Endothelial cell of hepatic sinusoid (primary cell): Measurements from ENCODE around the gene EFCAB13.
"Not testable (repeated sequence)": the region's sequence is repeated elsewhere in the genome, so short reads cannot be mapped to it uniquely, and the experiment has no call there.

ENCODE experiments used
- in situ Hi-C: cut with HindIII; loops from 2 replicates; pipeline ENCODE4 v1.10.0; 2017; ENCODE audit warnings: low sequenced_read_pairs

Gene EFCAB13

DNA sequence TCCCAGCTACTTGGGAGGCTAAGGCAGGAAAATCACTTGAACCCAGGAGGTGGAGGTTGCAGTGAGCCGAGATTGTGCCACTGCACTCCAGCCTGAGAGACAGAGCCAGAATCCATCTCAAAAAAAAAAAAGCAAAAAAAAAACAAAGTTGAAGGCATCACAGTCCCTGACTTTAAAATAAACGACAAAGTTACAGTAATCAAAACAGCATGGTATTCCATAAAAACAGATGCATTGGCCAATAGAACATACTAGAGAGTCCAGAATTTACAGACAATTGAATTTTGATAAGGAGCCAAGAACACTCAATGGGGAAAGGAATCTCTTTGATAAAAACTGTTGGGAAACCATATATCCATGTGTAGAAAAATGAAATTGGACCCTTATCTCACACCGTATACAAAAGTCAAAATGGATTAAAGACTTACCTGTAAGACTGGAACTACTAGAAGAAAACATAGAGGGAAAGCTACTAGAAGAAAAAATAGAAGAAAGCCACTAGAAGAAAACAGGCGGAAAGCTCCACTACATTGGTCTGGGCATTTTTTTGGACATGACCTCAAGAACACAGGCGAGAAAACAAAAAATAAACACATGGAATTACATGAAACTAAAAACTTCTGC, 2.8 kb upstream of the EFCAB13 start:
- in situ Hi-C loops: no loop called here

DNA sequence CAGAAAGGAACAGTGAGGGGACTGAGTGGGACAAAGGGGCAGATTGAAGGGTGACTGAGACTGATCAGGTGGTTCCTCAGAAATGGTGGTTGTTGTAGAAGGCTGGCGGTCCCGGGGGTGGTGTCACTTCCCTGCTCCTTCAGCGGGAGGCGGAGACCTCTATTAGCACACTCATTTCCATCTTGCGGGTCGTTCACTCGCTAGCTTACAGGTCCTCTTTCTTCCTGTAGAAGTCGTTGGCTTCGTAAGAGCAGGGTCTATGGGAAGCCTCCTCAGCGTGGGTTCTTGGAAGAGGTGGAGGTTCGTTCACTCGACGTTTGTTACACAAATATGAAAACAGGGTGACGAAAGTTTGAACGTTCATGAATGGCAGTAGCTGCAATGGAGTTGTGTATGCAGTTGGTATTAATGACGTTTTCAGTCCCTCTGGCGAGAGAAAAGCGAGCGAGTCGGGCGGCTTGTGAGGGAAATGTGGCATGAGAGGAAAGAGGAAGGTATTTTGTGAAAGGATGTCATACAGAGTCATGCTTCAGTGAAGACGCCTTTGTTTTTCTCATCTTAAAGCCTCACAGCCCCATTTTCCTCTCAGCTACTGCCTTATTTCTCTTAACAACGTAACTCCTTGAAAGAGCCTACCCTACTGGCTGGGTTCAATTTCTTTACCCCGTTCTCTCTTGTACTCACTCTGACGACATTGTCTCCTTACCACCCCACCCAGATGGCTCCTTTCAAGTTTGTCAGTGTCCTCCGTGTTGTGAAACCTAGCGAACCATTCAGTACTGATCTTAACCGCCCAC, 667 bp downstream of the EFCAB13 start:
- in situ Hi-C loops: no loop called here

DNA sequence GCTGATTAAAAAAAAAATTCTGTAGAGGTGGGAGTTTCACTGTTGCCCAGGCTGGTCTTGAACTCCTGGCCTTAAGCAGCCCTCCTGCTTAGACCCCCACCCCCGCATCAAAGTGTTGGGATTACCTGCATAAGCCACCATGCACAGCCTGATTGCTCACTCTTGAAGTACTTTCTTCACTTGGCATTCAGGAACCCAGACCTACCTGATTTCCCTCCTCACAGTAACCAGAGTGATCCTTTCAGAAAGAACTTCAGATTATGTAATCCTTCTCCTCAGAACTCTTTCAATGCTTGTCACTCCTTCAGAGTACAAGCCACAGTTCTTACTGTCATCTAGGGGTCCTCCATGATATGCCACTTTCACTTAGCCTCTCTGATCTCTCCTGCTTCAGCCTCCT, 1.4 kb downstream of the EFCAB13 start:
- in situ Hi-C loops: no loop called here

DNA sequence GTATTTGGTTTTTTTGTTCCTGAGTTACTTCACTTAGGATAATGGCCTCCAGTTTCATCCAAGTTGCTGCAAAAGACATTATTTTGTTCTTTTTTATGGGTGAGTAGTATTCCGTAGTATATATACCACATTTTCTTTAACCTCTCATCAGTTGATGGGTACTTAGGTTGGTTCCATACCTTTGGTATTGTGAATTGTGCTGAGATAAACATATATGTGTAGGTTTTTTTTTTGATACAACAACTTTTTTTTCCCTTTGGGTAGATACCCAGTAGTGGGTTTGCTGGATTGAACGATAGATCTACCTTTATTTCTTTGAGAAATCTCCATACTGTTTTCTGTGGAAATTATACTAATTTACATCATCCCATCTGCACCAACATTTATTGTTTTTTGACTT, 6.8 kb downstream of the EFCAB13 start:
- in situ Hi-C loops: no loop called here

DNA sequence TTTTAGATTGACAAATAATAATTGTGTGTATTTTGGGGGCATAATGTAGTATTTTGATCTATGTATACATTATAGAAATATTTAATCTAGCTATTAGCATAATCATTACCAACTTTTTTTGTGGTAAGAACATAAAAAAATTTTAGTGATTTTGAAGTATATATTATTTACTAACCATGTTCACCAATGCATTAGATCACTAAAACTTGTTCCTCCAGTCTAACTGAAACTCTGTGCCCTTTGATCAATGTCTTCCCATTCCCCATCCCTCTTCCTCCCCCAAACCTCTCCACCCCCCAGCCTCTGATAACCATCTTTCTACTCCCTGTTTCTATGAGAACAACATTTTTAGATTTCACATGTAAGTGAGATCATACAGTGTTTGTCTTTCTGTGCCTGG, 8.5 kb downstream of the EFCAB13 start:
- in situ Hi-C loops: no loop called here

DNA sequence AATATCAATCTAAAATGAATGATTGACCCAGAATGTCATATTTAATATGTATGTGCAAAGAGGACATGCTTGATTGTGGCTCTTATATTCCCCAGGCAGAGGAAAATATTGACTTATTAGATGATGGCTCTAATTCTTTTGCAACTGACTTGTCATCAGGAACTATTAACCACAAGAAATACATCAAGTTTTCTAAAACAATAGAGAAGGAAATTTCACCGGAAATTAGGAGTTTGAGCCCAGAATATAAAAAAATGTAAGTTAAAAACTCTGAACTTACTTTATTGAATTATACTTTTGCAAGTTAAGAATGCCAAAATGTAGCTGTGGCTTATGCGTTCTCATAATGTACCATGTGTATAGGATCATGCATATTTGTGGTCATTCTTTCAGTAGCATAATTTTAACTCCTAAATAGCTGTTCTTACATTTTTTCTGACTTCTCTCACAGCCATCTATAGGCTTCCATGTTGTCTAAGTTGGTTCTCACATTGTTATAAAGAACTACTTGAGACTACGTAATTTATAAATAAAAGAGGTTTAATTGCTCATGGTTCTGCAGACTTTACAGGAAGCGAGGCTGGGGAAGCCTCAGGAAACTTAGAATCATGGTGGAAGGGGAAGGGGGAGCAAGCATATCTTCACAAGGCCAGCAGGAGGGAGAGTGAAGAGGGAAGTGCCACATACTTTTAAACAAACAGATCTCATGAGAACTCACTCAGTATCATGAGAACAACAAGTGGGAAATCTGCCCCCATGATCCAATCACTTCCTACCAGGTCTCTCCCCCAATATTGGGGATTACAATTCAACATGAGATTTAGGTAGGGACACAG, 11.6 kb downstream of the EFCAB13 start:
- in situ Hi-C loops: no loop called here

DNA sequence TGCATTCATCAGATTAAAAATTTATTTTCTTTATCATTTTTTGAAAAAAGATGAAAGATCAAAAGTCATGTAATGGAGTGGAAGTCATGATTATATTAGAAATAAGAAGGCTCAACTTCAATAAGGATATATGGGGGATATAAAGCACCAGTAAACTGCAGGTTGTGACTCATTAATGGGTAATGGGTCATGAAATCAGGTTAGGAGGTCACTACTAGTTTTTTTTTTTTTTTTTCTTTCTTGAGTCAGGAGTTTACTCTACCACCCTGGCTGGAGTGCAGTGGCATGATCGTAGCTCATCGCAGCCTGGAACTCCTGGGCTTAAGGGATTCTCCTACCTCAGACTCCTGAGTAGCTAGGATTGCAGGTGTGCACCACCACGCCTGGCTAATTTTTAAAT, 14.3 kb downstream of the EFCAB13 start:
- in situ Hi-C loops: no loop called here

DNA sequence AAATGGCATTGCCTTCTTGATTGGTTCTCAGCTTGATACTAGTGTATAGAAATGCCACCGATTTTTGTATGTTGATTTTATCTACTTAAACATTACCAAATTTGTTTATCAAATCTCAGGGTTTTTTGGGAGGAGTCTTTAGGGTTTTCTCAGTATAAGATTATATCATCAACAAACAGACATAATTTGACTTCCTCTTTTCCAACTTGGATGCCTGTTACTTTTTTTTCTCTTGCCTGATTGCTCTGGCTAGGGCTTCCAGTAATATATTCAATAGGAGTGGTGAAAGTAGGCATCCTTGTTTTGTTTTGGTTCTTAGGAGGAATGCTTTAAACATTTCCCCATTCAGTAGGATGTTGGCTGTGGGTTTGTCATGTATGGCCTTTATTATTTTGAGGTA, 29.1 kb downstream of the EFCAB13 start:
- in situ Hi-C loops: no loop called here

DNA sequence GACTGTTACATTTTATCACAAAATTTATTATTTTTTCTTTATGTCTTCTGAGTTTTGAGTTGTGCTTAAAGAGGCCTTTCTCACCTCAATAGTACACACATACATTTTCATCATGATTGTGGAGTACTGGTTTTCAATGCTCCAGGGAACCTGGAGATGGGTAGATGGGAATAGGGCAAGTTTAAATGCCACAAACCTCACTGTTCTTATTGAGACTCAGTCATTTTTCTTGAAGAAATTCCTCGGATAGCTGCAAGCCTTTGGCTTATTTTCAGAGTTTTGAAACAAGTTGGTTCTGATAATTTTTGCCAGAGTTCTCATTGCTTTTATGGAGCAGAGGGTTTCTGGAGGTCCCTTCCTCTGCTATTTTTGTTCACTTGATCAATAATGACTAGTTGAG, 34.9 kb downstream of the EFCAB13 start:
- in situ Hi-C loops: no loop called here

DNA sequence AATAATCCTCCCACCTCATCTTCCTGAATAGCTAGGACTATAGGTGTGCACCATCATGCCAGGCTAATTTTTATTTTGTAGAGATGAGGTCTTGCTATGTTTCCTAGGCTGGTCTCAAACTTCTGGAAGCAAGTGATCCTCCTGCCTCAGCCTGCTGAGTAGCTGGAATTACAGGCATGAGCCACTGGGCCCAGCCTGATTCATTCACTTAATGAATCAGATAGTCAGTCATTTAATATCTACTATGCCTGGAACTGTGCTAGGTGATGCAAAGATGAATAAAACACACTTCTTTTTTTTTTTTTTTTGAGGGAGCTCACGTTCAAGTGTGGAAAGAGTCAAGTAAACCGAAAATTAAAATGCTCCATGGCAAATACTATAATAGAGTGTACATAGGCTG, 39.4 kb downstream of the EFCAB13 start:
- in situ Hi-C loops: no loop called here

DNA sequence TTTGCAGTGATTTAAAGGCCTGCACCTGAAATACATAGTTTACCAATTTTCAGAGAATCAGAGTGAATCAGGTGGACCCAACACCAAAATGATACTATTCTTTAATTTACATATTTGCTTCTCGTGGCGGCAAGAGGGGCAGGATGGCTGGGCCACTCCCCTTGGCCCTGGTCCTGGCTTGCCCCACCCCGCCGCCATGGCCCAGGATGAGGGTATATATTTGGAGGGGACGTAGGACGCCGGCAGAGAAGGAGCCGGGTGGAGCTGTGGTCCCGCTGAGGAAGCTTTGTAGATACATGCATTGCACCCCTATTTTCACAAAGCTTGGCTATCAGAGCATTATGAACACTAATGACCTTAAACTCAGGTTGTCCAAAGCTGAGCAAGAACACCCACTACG, 43.5 kb downstream of the EFCAB13 start:
- in situ Hi-C loops: no loop called here

DNA sequence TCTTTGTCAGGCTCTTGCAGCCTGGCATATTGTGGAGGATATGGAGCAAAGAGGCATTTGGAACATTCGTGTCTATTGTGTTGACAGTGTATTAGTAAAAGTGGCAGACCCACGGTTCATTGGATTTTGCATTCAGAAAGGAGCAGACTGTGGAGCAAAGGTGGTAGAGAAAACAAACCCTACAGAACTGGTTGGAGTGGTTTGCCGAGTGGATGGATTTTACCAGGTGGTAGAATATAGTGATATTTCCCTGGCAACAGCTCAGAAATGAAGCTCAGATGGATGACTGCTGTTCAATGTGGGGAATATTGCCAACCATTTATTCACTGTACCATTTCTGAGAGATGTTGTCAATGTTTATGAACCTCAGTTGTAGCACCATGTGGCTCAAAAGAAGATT, 44.5 kb downstream of the EFCAB13 start:
- in situ Hi-C loops: no loop called here

DNA sequence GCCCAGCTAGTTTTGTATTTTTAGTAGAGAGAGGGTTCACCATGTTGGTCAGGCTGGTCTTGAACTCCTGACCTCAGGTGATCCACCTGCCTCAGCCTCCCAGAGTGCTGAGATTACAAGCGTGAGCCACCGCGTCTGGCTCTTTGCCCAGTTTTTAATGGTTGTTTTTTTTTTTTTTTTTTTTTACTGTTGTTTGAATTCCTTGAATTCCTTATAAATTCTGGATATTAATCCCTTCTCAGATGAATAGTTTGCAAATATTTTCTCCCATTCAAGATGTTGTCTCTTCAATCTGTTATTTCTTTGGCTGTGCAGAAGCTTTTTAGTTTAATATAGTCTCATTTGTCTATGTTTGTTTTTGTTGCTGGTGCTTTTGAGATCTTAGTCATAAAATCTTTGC, 47.1 kb downstream of the EFCAB13 start:
- in situ Hi-C loops: not testable (repeated sequence)

DNA sequence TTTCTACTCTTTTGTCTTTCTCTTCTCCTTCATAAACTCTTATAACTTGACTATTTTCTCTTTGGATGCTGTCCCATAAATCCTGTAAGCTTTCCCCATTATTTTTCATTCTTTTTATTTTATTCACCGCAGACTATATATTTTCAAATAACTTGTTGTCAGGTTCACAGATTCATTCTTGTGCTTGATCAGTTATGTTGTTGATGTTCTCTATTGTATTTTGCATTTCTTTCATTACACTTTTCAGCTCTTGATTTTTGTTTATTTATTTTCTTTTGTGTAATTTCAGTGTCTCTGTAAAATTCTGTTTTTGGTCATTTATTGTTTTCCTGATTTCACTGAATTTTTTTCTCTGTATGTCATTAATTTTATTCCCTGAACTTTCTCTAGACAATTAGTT, 49.2 kb downstream of the EFCAB13 start:
- in situ Hi-C loops: no loop called here

DNA sequence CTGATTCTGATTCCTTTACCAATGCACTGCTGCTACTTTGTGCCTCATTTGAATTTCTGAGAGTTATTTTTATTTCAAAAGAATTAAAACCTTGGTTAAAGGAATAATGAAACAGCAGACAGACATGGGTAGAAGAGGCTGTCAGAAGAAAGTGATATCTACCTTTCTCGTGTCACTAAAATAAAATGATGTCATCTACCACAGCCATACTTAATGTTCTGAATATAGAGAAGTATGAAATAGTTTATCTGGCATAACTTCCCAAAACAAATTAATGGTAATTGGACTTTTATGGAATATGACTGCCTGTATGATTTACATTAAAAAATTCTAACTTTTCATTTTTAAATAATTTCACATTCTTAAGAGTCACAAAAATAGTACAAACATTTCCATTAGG, 52.5 kb downstream of the EFCAB13 start:
- in situ Hi-C loops: no loop called here

DNA sequence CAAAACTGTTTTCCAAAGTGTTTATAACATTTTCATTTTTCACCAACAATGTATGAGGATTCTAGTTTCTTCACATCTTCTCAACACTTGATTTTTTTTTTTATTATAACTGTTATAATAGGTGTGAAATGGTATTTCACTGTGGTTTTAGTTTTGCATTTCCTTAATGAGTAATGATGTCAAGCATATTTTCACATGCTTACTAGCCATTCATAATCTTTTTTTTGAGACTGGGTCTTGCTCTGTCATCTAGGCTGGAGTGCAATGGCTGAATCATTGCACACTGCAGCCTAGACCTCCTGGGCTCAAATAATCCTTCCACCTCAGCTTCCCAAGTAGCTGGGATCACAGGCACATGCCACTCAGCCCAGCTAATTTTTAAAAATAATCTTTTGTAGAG, 65.1 kb downstream of the EFCAB13 start:
- in situ Hi-C loops: no loop called here

DNA sequence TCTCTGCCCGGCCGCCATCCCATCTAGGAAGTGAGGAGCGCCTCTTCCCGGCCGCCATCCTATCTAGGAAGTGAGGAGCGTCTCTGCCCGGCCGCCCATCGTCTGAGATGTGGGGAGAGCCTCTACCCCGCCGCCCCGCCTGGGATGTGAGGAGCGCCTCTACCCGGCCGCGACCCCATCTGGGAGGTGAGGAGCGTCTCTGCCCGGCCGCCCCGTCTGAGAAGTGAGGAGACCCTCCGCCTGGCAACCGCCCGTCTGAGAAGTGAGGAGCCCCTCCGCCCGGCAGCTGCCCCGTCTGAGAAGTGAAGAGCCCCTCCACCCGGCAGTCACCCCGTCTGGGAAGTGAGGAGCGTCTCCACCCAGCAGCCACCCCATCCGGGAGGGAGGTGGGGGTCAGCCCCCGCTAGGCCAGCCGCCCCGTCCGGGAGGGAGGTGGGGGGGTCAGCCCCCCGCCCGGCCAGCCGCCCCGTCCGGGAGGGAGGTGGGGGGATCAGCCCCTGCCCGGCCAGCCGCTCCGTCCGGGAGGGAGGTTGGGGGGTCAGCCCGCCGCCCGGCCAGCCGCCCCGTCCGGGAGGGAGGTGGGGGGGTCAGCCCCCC, 73.9 kb downstream of the EFCAB13 start:
- in situ Hi-C loops: not testable (repeated sequence)

DNA sequence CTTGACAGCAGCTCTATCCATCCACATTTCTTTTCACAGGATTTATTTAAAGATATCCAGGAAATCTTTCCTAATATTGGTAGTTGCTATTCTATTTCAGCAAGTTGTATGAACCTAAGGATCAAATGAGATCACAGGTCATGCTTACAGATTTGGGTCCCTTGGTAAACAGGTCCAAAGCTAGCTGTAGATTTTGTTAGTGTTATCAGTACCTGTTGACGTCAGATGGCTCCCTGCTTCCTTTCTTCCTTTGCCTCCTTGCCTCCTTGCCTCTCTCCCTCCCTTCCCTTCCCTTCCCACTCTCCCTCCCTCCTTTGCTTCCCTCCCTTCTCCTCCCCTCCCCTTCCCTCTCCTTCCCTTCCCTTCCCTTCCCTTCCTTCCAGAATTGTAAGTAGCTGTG, 76.6 kb downstream of the EFCAB13 start:
- in situ Hi-C loops: no loop called here

DNA sequence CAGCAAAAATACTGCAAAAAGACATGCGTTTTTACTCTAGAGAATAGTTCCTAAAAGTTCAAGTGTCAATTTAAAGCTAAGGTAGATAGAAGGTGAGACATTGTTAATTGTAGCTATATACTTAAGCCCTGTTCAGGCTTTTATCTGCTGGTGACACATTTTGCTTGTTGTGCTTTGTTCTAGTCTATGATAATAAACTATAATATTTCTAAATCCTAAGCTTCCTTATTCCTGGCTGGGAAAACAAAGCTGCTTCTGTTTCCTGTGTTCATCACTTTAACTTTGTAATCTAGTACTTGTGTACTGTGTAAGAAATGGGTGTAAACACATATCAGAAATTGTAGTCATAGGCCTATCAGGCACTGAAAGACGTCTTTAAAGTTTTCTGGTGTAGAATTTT, 77.3 kb downstream of the EFCAB13 start:
- in situ Hi-C loops: no loop called here

DNA sequence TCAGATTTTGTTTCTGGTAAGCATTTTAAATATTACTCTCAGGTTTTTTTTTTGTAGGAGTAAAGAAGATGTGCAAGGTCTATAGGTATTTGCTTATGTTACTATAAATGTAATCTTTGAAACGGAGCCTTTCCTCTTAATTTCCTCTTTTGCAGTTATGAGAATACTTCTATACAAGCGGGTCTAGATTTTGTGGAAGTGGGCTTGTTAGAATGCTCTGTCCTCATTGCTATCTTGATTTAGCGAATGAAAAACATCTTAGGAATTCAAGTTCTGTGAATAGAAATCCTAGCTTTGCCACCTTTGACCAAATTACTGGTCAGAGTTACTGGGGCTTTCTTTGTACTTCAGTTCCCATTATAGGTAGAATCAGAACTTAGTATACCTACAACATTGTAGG, 80.3 kb downstream of the EFCAB13 start:
- in situ Hi-C loops: no loop called here

DNA sequence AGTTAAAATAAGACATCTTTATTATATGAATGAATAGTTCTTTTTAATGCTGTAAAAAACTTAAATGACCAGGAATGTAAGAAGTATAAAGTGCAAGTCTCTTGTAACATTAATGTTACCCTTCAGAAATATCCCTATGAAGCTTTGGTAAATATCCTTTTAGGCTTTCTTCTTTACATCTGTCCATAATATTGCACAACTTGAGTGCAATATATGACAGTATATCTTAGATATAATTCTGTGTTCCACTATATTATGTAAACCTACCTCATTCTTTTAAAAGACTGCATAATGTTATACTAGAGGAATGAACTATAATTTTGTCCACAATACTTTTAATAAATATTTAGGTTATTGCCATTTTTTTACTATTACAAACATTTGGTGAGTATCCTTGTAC, 81.1 kb downstream of the EFCAB13 start:
- in situ Hi-C loops: no loop called here

DNA sequence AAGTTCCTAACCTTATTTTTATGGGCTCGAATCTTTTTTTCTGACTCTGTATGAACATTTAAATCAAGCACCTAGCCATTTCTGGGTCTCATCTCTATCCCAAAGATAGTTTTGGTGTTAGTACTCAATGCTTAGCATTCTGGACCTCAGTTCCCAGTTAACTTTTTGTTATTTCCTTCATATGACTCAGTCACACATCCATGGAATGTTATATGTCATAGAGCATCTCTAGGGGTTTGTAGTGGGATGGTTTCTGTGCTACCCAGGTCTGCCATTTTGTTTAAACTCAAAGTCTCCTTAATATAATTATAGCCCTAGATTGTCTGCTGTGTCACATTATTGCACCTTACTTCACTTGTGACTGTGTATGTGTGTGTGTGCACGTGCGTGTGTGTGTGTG, 90.1 kb downstream of the EFCAB13 start:
- in situ Hi-C loops: no loop called here
